GM23338 (cell line): Measurements from ENCODE around the gene CYBC1.

Experiments used
- CREB1 ChIP-seq: fragments of 250-450 bp; sonication (Bioruptor Pico); IDR thresholded peaks from 2 replicates; pipeline ENCODE4 v1.5.0; 2020; ENCODE audit warnings: low read depth, mild to moderate bottlenecking, moderate library complexity
- EZH2 ChIP-seq: fragments of 200-600 bp; sonication (generic); IDR thresholded peaks from one replicate; pipeline ENCODE4 v1.8.0; 2017; ENCODE audit warnings: antibody characterized with exemption, mild to moderate bottlenecking, low read depth; ENCODE audit not compliant: unreplicated experiment
- EZH2phosphoT487 ChIP-seq: fragments of 200-600 bp; sonication (generic); IDR thresholded peaks from one replicate; pipeline ENCODE4 v1.8.1; 2018; ENCODE audit warnings: antibody characterized with exemption; ENCODE audit not compliant: unreplicated experiment
- POLR2AphosphoS5 ChIP-seq: IDR thresholded peaks from 2 replicates; pipeline ENCODE4 v1.6.1; 2016; ENCODE audit warnings: antibody characterized with exemption, low read depth
- STAT1 ChIP-seq: IDR thresholded peaks from one replicate; pipeline ENCODE4 v1.6.1; 2016; ENCODE audit warnings: antibody characterized with exemption; ENCODE audit not compliant: unreplicated experiment
- TF ChIP-seq, protein P1 (sequence below), 2 experiments: fragments of 200-600 bp in 1 of 2; sonication (generic) in 1 of 2; conservative IDR thresholded peaks; 2 replicates each; pipeline versions ENCODE4 v1.5.1 to v1.6.1; 2016 to 2017; ENCODE audit warnings: antibody characterized with exemption in 2 of 2, low read depth in 2 of 2, mild to moderate bottlenecking in 2 of 2, moderate library complexity in 1 of 2
- TF ChIP-seq, protein P2 (sequence below): fragments of 250-450 bp; sonication (Bioruptor Pico); IDR thresholded peaks from 2 replicates; pipeline ENCODE4 v1.5.0; 2020; ENCODE audit warnings: mild to moderate bottlenecking, moderate library complexity
- TF ChIP-seq, protein P3 (sequence below): IDR thresholded peaks from one replicate; pipeline ENCODE4 v1.6.1; 2018; ENCODE audit warnings: antibody characterized with exemption; ENCODE audit not compliant: unreplicated experiment

DNA sequence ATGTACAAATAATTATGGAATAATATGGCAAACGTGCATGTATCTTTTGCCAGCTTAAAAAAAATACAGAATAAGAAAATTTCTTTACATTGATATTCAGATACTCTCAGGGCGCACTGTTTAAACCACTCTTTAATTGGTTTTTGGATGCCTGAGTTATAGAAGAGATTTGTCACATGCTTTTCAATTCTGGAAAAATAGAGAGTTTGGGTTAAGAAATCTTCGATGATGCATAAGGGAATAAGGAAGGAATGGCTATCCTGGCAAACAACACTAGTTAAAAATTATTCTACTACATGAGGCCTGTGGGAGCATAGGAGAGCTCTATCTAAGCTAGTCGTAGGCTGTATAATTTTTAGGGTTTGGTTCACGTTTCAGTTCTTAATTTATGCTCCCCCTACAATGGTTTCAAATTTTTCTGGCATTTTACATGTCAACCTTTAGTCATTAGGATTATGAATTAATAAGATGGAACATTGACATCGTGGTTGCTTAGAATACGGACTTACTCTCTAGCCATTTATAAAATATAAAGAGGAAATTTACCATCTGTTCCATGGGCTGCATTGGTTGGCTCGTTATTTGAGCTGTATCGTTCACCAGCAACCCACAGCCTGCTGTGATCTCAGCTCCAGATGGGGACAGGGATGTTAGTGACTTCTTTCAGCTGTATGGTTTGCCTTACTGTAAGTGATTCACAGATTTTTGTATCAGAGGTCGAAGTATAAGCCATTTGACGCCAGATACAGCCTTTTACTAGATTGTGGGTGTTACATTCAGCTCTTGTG is 23.9 kb upstream of the CYBC1 start:
- TF ChIP-seq, protein P1, sequence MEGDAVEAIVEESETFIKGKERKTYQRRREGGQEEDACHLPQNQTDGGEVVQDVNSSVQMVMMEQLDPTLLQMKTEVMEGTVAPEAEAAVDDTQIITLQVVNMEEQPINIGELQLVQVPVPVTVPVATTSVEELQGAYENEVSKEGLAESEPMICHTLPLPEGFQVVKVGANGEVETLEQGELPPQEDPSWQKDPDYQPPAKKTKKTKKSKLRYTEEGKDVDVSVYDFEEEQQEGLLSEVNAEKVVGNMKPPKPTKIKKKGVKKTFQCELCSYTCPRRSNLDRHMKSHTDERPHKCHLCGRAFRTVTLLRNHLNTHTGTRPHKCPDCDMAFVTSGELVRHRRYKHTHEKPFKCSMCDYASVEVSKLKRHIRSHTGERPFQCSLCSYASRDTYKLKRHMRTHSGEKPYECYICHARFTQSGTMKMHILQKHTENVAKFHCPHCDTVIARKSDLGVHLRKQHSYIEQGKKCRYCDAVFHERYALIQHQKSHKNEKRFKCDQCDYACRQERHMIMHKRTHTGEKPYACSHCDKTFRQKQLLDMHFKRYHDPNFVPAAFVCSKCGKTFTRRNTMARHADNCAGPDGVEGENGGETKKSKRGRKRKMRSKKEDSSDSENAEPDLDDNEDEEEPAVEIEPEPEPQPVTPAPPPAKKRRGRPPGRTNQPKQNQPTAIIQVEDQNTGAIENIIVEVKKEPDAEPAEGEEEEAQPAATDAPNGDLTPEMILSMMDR (conservative IDR thresholded peaks at IDR 0.05; ENCODE audit: low read depth in 2 of 2) = no peak
- no peak for TF ChIP-seq EZH2phosphoT487
- TF ChIP-seq, protein P2, sequence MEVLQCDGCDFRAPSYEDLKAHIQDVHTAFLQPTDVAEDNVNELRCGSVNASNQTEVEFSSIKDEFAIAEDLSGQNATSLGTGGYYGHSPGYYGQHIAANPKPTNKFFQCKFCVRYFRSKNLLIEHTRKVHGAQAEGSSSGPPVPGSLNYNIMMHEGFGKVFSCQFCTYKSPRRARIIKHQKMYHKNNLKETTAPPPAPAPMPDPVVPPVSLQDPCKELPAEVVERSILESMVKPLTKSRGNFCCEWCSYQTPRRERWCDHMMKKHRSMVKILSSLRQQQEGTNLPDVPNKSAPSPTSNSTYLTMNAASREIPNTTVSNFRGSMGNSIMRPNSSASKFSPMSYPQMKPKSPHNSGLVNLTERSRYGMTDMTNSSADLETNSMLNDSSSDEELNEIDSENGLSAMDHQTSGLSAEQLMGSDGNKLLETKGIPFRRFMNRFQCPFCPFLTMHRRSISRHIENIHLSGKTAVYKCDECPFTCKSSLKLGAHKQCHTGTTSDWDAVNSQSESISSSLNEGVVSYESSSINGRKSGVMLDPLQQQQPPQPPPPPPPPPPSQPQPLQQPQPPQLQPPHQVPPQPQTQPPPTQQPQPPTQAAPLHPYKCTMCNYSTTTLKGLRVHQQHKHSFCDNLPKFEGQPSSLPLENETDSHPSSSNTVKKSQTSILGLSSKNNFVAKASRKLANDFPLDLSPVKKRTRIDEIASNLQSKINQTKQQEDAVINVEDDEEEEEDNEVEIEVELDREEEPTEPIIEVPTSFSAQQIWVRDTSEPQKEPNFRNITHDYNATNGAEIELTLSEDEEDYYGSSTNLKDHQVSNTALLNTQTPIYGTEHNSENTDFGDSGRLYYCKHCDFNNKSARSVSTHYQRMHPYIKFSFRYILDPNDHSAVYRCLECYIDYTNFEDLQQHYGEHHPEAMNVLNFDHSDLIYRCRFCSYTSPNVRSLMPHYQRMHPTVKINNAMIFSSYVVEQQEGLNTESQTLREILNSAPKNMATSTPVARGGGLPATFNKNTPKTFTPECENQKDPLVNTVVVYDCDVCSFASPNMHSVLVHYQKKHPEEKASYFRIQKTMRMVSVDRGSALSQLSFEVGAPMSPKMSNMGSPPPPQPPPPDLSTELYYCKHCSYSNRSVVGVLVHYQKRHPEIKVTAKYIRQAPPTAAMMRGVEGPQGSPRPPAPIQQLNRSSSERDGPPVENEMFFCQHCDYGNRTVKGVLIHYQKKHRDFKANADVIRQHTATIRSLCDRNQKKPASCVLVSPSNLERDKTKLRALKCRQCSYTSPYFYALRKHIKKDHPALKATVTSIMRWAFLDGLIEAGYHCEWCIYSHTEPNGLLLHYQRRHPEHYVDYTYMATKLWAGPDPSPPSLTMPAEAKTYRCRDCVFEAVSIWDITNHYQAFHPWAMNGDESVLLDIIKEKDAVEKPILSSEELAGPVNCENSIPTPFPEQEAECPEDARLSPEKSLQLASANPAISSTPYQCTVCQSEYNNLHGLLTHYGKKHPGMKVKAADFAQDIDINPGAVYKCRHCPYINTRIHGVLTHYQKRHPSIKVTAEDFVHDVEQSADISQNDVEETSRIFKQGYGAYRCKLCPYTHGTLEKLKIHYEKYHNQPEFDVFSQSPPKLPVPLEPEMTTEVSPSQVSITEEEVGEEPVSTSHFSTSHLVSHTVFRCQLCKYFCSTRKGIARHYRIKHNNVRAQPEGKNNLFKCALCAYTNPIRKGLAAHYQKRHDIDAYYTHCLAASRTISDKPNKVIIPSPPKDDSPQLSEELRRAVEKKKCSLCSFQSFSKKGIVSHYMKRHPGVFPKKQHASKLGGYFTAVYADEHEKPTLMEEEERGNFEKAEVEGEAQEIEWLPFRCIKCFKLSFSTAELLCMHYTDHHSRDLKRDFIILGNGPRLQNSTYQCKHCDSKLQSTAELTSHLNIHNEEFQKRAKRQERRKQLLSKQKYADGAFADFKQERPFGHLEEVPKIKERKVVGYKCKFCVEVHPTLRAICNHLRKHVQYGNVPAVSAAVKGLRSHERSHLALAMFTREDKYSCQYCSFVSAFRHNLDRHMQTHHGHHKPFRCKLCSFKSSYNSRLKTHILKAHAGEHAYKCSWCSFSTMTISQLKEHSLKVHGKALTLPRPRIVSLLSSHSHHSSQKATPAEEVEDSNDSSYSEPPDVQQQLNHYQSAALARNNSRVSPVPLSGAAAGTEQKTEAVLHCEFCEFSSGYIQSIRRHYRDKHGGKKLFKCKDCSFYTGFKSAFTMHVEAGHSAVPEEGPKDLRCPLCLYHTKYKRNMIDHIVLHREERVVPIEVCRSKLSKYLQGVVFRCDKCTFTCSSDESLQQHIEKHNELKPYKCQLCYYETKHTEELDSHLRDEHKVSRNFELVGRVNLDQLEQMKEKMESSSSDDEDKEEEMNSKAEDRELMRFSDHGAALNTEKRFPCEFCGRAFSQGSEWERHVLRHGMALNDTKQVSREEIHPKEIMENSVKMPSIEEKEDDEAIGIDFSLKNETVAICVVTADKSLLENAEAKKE (CRISPR knock-in tag) = no peak
- TF ChIP-seq, protein P3, sequence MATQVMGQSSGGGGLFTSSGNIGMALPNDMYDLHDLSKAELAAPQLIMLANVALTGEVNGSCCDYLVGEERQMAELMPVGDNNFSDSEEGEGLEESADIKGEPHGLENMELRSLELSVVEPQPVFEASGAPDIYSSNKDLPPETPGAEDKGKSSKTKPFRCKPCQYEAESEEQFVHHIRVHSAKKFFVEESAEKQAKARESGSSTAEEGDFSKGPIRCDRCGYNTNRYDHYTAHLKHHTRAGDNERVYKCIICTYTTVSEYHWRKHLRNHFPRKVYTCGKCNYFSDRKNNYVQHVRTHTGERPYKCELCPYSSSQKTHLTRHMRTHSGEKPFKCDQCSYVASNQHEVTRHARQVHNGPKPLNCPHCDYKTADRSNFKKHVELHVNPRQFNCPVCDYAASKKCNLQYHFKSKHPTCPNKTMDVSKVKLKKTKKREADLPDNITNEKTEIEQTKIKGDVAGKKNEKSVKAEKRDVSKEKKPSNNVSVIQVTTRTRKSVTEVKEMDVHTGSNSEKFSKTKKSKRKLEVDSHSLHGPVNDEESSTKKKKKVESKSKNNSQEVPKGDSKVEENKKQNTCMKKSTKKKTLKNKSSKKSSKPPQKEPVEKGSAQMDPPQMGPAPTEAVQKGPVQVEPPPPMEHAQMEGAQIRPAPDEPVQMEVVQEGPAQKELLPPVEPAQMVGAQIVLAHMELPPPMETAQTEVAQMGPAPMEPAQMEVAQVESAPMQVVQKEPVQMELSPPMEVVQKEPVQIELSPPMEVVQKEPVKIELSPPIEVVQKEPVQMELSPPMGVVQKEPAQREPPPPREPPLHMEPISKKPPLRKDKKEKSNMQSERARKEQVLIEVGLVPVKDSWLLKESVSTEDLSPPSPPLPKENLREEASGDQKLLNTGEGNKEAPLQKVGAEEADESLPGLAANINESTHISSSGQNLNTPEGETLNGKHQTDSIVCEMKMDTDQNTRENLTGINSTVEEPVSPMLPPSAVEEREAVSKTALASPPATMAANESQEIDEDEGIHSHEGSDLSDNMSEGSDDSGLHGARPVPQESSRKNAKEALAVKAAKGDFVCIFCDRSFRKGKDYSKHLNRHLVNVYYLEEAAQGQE = no peak
- no peak for TF ChIP-seq POLR2AphosphoS5
- no peak for TF ChIP-seq EZH2
- no peak for TF ChIP-seq STAT1
- no peak for TF ChIP-seq CREB1 (CRISPR knock-in tag)
